22Rv1 (cell line): Measurements from ENCODE around the gene KRT6C.

Source experiments
- H3K27ac ChIP-seq: fragments of 450-650 bp; 2 replicates; pipeline ENCODE4 v1.5.1; 2017
- ZFX ChIP-seq: fragments of 450-650 bp; IDR thresholded peaks from 2 replicates; pipeline ENCODE4 v1.6.1; 2017; ENCODE audit warnings: antibody characterized with exemption, borderline replicate concordance
- TF ChIP-seq, protein P1 (sequence below): fragments of 450-650 bp; IDR thresholded peaks from 2 replicates; pipeline ENCODE4 v1.5.1; 2017; ENCODE audit warnings: mild to moderate bottlenecking

KRT6C gene

DNA sequence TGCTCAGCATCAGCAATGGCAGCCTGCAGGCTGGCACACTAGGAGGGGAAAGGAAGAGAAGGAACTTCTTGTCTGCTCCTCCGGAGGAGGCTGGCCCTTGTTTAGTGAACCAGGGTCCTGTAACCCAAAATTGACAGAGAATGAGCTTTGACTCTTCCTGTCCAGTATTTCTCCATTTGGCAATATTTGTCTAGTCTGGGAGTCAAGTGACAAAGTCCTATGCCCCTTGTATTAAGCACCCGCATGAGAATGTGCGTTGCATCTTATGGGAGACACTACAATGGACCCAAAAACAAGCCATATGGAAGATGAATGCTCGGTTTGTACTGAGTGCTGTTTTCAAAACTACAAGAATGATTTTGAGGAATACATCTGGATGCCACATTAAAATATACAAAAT, 3.8 kb downstream of the KRT6C start:
- TF ChIP-seq, protein P1, sequence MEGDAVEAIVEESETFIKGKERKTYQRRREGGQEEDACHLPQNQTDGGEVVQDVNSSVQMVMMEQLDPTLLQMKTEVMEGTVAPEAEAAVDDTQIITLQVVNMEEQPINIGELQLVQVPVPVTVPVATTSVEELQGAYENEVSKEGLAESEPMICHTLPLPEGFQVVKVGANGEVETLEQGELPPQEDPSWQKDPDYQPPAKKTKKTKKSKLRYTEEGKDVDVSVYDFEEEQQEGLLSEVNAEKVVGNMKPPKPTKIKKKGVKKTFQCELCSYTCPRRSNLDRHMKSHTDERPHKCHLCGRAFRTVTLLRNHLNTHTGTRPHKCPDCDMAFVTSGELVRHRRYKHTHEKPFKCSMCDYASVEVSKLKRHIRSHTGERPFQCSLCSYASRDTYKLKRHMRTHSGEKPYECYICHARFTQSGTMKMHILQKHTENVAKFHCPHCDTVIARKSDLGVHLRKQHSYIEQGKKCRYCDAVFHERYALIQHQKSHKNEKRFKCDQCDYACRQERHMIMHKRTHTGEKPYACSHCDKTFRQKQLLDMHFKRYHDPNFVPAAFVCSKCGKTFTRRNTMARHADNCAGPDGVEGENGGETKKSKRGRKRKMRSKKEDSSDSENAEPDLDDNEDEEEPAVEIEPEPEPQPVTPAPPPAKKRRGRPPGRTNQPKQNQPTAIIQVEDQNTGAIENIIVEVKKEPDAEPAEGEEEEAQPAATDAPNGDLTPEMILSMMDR, result peak; percentile 5; the same call in 1 of the 2 replicates
- TF ChIP-seq ZFX, result no peak
- no peak overlapping the region for H3K27ac ChIP-seq

DNA sequence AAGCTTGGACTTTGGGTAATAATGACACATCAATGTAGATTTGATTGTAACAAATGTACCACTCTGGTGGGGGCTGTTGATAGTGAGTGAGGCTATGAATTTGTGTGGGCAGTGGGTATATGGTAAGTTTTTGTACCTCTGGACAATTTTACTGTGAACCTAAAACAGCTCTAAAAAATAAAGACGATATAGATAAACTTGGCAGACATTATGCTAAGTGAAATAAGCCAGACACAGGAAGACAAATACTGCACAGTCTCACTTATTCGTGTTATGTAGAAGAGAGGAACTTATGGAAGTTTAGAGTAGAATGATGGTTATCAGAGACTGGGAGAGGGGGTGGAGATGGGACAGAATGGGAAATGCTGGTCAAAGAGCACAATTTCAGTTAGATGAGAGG, 8.7 kb downstream of the KRT6C start:
- H3K27ac ChIP-seq, result no peak overlapping the region
- no peak for TF ChIP-seq ZFX
- TF ChIP-seq, protein P1, result no peak

DNA sequence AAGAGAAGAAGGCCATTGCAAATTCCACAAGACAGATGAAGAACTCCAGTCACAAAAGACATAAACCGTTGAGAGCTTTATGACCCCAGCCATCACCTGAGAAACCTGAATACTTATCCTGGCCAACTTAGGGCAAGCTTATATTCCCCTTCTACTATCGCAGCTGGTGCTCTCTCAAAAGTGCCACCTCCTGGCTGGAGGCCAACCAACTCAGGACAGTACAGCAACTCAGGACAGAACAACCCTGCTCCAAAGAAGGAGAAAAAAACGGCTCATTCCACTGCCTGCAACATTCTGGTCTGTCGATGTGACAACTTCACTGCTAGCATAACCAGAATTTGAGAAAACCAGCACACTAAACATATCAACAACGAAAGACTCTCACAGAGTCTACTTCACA, 11.9 kb downstream of the KRT6C start:
- no peak for TF ChIP-seq ZFX
- TF ChIP-seq, protein P1, result no peak
- no peak overlapping the region for H3K27ac ChIP-seq

DNA sequence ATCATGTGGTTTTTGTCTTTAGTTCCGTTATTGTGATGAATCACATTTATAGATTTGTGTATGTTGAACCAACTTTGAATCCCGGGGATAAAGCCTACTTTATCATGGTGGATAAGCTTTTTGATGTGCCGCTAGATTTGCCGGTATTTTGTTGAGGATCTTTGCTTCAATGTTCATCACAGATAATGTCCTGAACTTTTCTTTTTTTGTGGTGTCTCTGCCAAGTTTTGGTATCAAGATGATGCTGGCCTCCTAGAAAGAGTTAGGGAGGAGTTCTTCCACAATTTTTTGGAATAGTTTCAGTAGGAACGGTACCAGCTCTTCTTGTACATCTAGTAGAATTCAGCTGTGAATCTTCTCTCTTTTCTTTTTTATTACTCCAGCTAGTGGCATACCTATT, 14.7 kb downstream of the KRT6C start:
- no peak overlapping the region for H3K27ac ChIP-seq
- no peak for TF ChIP-seq ZFX
- TF ChIP-seq, protein P1, result no peak

DNA sequence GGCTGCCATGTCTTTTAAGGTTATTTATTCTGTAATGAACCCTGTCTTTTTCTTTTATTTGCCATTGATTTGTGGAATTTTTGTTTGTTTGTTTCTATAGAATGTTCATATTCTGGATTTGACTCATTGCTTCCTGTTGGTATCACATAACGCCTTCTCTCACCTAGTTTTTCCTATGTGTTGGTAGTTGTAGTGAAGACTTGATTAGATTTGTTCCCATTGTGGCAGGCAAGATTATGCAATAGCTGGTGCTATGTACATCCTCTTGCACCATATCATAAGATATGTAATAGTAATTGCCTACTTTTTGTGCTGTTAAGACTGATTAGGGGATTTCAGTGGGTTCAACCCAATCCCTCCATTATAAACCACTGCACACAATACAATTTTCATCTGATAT, 17.8 kb downstream of the KRT6C start:
- H3K27ac ChIP-seq, result no peak overlapping the region
- TF ChIP-seq, protein P1, result no peak
- TF ChIP-seq ZFX, result no peak

DNA sequence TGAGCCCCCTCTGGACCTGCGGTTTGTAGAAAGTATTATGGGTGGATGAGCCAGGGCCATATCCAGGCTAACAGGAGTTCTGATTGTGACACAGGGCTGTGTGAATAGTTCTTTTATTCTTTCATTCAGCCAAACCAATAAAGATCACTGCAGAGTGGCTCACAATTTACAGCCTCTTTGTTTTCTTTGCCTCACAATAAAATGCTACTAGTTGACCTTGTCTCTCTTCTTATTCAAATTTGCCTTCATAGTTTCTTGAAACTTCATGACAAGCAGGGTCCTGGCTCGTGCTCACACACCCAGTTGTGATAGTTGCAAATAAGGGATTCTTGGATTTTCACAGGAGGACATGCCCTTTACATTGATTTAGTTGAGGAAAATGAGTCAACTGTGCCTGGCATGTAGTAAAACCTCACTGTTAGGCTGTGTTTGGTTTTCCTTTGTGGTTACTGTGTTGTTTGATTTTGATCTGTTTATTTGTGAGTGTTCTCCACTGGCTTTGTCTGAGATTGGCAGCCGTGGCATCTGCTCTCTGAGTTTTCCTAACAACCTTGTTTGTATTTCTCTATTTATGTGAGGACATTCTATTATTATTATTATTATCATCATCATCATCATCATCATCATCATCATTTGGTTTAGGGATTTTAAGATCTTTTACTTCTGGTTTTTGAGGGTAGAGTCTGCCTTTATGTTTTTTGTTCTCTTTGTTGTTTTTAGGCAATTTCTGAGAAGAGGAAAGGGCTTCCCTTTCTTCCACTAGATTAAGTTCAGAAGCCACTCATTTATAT, 19.0 kb downstream of the KRT6C start:
- TF ChIP-seq, protein P1, result no peak
- no peak for TF ChIP-seq ZFX
- H3K27ac ChIP-seq, result no peak overlapping the region

DNA sequence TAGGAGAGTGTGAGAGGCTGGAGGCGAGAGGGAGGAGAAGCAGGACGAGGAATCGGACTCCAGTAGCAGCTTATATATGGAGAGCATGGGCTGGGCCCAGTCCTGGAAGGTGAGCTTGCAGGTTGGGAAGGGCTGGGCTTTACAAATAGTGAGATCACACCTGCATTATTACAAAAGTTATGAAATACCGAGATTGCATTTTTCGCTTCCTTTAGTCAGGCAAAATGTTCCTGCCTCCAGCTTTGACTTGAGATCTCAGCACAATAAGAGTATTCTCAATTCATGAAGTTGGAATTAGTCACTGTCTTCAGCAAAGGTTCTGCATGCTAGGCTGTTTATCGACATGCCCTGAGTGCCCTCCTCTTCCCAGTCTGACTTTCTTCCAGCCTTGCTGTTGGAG, 21.5 kb downstream of the KRT6C start, which contains the start of gene KRT6B:
TSS of gene KRT6B (minus strand) at position 46 of the 400 bp plus-strand sequence. CDS start 68 bp downstream, outside the sequence.
- TF ChIP-seq ZFX, result no peak
- TF ChIP-seq, protein P1, result no peak
- H3K27ac ChIP-seq, result no peak within 1 kb of the TSS
